Measurements from ENCODE around the gene ADIPOR2. TPM values are rescaled to one million over a fixed set of nuclear protein-coding genes. Genes with fewer than 3 reads are reported as not detected.
A peak's percentile ranks its signal among the peaks of the same experiment; 100 is the strongest.
"Not testable (repeated sequence)": the region's sequence is repeated elsewhere in the genome, so short reads cannot be mapped to it uniquely, and the experiment has no call there.

The ADIPOR2 gene
- total and polyA plus RNA-seq, 4 donors, result 26.6 to 68.3 (median 41.7) TPM

DNA sequence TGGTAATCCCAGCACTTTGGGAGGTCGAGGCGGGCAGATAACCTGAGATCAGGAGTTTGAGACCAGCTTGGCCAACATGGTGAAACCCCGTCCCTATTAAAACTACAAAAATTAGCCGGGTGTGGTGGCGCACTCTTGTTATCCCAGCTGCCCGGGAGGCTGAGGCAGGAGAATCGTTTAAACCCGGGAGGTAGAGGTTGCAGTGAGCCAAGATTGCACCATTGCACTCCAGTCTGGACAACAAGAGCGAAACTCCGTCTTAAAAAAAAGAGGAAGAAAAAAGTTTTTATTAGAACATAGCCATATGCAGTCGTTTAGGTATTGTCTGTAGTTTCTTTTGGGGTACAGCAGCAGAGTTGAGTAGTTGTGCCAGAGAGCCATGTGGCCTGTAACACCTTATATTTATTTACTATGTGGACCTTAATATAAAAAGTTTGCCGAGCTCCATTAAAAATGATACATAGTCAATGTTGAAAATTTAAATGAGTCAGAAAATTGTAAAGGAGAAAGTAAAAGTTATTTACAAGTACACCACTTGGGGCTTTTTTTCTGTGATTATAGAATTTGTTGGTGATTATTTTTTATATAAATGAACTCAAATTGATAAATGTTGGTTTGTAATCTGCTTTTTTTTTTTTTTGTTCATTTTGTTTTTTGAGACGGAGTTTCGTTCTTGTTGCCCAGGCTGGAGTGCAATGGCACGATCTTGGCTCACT, 2.2 kb downstream of the ADIPOR2 start:
- no peak for DNase-seq (ENCODE audit: low spot score)
- Histone ChIP-seq H3K27me3 (ENCODE audit: control insufficient read depth in 4 of 4, insufficient read depth in 4 of 4, low read length in 3 of 4) (no peaks in the 10 kb centered on the region), H3K4me1 (ENCODE audit: control insufficient read depth in 4 of 4, insufficient read depth in 4 of 4, low read length in 3 of 4) (peaks cover 1 to 34% (median 17%) of the 10 kb centered on the region in 4 donors), H3K36me3 (ENCODE audit: control insufficient read depth in 4 of 4, insufficient read depth in 3 of 4, low read depth in 1 of 4, low read length in 3 of 4) (peaks cover 0 to 2% (median 0%) of the 10 kb centered on the region in 4 donors), H3K4me3 (ENCODE audit: low read depth in 1 of 3, low read length in 3 of 3) (no peak overlapping the region), H3K9ac (ENCODE audit: low read depth in 1 of 2, low read length in 2 of 2) (no peak overlapping the region), H3K9me3 (ENCODE audit: control insufficient read depth in 4 of 4, low read length in 3 of 4) (no peaks in the 10 kb centered on the region), H3K27ac (ENCODE audit: low read depth in 1 of 2, low read length in 2 of 2) (peak overlapping the region; percentile 18 to 44)
- TF ChIP-seq SP1 (IDR thresholded peaks at IDR 0.05), result no peak
- WGBS, result 59% methylated on average over 15 of the region's 15 CpGs

DNA sequence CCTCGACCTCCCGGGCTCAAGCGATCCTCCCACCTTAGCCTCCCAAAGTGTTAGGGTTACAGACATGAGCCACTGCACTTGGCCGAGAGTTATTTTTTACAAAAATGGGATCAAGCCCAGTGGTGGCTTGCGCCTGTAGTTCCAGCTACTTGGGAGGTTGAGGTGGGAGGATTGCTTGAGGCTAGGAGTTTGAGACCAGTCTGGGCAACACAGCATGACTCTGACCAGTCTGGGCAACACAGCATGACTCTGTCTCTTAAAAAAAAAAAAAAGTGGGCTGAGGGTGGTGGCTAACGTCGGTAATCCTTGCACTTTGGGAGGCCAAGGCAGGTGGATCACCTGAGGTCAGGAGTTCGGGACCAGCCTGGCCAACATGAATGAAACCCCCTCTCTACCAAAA, 4.2 kb downstream of the ADIPOR2 start:
- not testable (repeated sequence) for DNase-seq (ENCODE audit: low spot score); H3K36me3 ChIP-seq (ENCODE audit: control insufficient read depth in 4 of 4, insufficient read depth in 3 of 4, low read depth in 1 of 4, low read length in 3 of 4); H3K27ac ChIP-seq (ENCODE audit: low read depth in 1 of 2, low read length in 2 of 2); H3K4me3 ChIP-seq (ENCODE audit: low read depth in 1 of 3, low read length in 3 of 3); H3K9me3 ChIP-seq (ENCODE audit: control insufficient read depth in 4 of 4, low read length in 3 of 4); H3K27me3 ChIP-seq (ENCODE audit: control insufficient read depth in 4 of 4, insufficient read depth in 4 of 4, low read length in 3 of 4); H3K9ac ChIP-seq (ENCODE audit: low read depth in 1 of 2, low read length in 2 of 2)
- WGBS, result 87% methylated on average over 8 of the region's 8 CpGs
- H3K4me1 ChIP-seq (ENCODE audit: control insufficient read depth in 4 of 4, insufficient read depth in 4 of 4, low read length in 3 of 4), result peaks cover 1 to 41% (median 26%) of the 10 kb centered on the region in 4 donors

DNA sequence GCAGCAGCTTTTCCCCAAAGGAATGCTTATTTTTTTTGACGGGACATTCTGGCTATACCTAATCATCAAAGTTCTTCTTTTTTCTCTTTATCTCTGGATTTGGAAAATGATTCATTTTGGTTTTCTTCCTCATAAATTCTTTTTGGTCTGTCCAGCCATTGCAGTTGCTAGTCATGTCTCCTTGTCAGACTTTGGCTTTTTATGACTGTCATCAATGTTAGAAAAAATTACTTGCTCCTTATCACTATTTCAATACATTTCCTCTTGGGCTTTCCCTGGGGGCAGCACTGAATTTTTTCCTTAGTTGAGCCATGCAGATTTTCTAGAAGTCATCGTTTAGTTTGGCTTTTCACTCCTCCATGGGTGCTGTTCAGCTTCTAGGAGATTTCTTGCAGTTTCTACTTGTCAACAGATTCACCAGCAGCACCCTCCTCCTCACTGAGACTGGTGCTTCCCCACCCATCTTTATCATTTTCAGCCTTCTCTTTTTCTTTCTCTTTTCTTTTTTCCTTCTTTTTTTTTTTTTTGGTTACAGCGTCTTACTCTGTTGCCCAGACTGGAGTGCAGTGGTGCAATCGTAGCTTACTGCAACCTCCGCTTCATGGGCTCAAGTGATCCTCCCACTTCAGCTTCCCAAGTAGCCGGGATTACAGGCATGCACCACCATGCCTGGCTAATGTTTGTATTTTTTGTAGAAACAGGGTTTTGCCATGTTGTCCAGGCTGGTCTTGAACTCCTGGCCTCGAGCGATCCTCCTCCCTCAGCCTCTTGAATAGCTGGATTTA, 5.2 kb downstream of the ADIPOR2 start:
- Histone ChIP-seq H3K9ac (ENCODE audit: low read depth in 1 of 2, low read length in 2 of 2) (no peak overlapping the region), H3K4me1 (ENCODE audit: control insufficient read depth in 4 of 4, insufficient read depth in 4 of 4, low read length in 3 of 4) (peaks cover 1 to 39% (median 25%) of the 10 kb centered on the region in 4 donors), H3K4me3 (ENCODE audit: low read depth in 1 of 3, low read length in 3 of 3) (no peak overlapping the region), H3K36me3 (ENCODE audit: control insufficient read depth in 4 of 4, insufficient read depth in 3 of 4, low read depth in 1 of 4, low read length in 3 of 4) (peaks cover 0 to 2% (median 0%) of the 10 kb centered on the region in 4 donors), H3K27ac (ENCODE audit: low read depth in 1 of 2, low read length in 2 of 2) (peak overlapping the region in 1 of 2 donors; percentile 32), H3K9me3 (ENCODE audit: control insufficient read depth in 4 of 4, low read length in 3 of 4) (no peaks in the 10 kb centered on the region), H3K27me3 (ENCODE audit: control insufficient read depth in 4 of 4, insufficient read depth in 4 of 4, low read length in 3 of 4) (no peaks in the 10 kb centered on the region)
- DNase-seq (ENCODE audit: low spot score), result no peak
- TF ChIP-seq RAD21 (IDR thresholded peaks at IDR 0.05) (no peak), HNF4G (IDR thresholded peaks at IDR 0.05) (no peak), TAF1 (conservative IDR thresholded peaks at IDR 0.05) (no peak), FOXA1 (IDR thresholded peaks at IDR 0.05) (no peak), HNF4A (conservative IDR thresholded peaks at IDR 0.05) (no peak), YY1 (IDR thresholded peaks at IDR 0.05) (no peak), RXRA (IDR thresholded peaks at IDR 0.05) (no peak), NR2F2 (IDR thresholded peaks at IDR 0.05) (no peak), GABPA (IDR thresholded peaks at IDR 0.05 in 1 of 2, conservative IDR thresholded peaks at IDR 0.05 in 1 of 2) (no peak), EGR1 (IDR thresholded peaks at IDR 0.05; ENCODE audit: low read depth in 2 of 2) (no peak), SP1 (IDR thresholded peaks at IDR 0.05) (no peak), FOXA2 (IDR thresholded peaks at IDR 0.05) (no peak), JUND (IDR thresholded peaks at IDR 0.05) (no peak)
- TF ChIP-seq, protein P1, sequence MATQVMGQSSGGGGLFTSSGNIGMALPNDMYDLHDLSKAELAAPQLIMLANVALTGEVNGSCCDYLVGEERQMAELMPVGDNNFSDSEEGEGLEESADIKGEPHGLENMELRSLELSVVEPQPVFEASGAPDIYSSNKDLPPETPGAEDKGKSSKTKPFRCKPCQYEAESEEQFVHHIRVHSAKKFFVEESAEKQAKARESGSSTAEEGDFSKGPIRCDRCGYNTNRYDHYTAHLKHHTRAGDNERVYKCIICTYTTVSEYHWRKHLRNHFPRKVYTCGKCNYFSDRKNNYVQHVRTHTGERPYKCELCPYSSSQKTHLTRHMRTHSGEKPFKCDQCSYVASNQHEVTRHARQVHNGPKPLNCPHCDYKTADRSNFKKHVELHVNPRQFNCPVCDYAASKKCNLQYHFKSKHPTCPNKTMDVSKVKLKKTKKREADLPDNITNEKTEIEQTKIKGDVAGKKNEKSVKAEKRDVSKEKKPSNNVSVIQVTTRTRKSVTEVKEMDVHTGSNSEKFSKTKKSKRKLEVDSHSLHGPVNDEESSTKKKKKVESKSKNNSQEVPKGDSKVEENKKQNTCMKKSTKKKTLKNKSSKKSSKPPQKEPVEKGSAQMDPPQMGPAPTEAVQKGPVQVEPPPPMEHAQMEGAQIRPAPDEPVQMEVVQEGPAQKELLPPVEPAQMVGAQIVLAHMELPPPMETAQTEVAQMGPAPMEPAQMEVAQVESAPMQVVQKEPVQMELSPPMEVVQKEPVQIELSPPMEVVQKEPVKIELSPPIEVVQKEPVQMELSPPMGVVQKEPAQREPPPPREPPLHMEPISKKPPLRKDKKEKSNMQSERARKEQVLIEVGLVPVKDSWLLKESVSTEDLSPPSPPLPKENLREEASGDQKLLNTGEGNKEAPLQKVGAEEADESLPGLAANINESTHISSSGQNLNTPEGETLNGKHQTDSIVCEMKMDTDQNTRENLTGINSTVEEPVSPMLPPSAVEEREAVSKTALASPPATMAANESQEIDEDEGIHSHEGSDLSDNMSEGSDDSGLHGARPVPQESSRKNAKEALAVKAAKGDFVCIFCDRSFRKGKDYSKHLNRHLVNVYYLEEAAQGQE (IDR thresholded peaks at IDR 0.05), result no peak
- TF ChIP-seq, protein P2, sequence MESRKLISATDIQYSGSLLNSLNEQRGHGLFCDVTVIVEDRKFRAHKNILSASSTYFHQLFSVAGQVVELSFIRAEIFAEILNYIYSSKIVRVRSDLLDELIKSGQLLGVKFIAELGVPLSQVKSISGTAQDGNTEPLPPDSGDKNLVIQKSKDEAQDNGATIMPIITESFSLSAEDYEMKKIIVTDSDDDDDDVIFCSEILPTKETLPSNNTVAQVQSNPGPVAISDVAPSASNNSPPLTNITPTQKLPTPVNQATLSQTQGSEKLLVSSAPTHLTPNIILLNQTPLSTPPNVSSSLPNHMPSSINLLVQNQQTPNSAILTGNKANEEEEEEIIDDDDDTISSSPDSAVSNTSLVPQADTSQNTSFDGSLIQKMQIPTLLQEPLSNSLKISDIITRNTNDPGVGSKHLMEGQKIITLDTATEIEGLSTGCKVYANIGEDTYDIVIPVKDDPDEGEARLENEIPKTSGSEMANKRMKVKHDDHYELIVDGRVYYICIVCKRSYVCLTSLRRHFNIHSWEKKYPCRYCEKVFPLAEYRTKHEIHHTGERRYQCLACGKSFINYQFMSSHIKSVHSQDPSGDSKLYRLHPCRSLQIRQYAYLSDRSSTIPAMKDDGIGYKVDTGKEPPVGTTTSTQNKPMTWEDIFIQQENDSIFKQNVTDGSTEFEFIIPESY (IDR thresholded peaks at IDR 0.05), result no peak
- TF ChIP-seq, protein P3, sequence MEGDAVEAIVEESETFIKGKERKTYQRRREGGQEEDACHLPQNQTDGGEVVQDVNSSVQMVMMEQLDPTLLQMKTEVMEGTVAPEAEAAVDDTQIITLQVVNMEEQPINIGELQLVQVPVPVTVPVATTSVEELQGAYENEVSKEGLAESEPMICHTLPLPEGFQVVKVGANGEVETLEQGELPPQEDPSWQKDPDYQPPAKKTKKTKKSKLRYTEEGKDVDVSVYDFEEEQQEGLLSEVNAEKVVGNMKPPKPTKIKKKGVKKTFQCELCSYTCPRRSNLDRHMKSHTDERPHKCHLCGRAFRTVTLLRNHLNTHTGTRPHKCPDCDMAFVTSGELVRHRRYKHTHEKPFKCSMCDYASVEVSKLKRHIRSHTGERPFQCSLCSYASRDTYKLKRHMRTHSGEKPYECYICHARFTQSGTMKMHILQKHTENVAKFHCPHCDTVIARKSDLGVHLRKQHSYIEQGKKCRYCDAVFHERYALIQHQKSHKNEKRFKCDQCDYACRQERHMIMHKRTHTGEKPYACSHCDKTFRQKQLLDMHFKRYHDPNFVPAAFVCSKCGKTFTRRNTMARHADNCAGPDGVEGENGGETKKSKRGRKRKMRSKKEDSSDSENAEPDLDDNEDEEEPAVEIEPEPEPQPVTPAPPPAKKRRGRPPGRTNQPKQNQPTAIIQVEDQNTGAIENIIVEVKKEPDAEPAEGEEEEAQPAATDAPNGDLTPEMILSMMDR (IDR thresholded peaks at IDR 0.05; ENCODE audit: low read depth, low read length, missing input control), result no peak
- TF ChIP-seq, protein P4, sequence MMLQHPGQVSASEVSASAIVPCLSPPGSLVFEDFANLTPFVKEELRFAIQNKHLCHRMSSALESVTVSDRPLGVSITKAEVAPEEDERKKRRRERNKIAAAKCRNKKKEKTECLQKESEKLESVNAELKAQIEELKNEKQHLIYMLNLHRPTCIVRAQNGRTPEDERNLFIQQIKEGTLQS (IDR thresholded peaks at IDR 0.05), result no peak
- TF ChIP-seq, protein P5, sequence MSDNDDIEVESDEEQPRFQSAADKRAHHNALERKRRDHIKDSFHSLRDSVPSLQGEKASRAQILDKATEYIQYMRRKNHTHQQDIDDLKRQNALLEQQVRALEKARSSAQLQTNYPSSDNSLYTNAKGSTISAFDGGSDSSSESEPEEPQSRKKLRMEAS (IDR thresholded peaks at IDR 0.05), result no peak
- 74% methylated on average over 8 of the region's 8 CpGs for WGBS
